GM21526 (cell line): ENCODE measurements around the gene TSPAN4.

Experiments used
- ATAC-seq: cut with Tn5 transposase; IDR thresholded peaks from one replicate; pipeline ENCODE4 v1.9.1; 2021; ENCODE audit warnings: moderate library complexity; ENCODE audit not compliant: unreplicated experiment, low FRiP score

The TSPAN4 gene

GRCh38 chr11:847876-848275, 5.2 kb downstream of the TSPAN4 start:
- no peak for ATAC-seq

GRCh38 chr11:848380-848931, 5.8 kb downstream of the TSPAN4 start:
- ATAC-seq, result no peak

GRCh38 chr11:849104-849824, 6.6 kb downstream of the TSPAN4 start:
- ATAC-seq, result no peak

- no peak for ATAC-seq
These were observed 7.5 kb downstream of the TSPAN4 start for GRCh38 chr11:849951-850774.

- no peak for ATAC-seq
These were observed 8.4 kb downstream of the TSPAN4 start for GRCh38 chr11:850775-851763.

GRCh38 chr11:852762-853161, 10.1 kb downstream of the TSPAN4 start:
- no peak for ATAC-seq

GRCh38 chr11:853682-854448, 11.2 kb downstream of the TSPAN4 start:
- ATAC-seq, result no peak

- no peak for ATAC-seq
These were observed 12.1 kb downstream of the TSPAN4 start for GRCh38 chr11:854601-855329.

GRCh38 chr11:855330-855674, 12.7 kb downstream of the TSPAN4 start:
- ATAC-seq, result no peak

- ATAC-seq, result no peak
These were observed 13.1 kb downstream of the TSPAN4 start for GRCh38 chr11:855796-856195.

- no peak for ATAC-seq
These were observed 13.7 kb downstream of the TSPAN4 start for GRCh38 chr11:856397-856796.

- no peak for ATAC-seq
These were observed 15.6 kb downstream of the TSPAN4 start for GRCh38 chr11:858053-858761.

- ATAC-seq, result no peak
These were observed 16.2 kb downstream of the TSPAN4 start for GRCh38 chr11:858762-859339.

- ATAC-seq, result no peak
These were observed 16.9 kb downstream of the TSPAN4 start for GRCh38 chr11:859394-860131.

- no peak for ATAC-seq
These were observed 17.8 kb downstream of the TSPAN4 start for GRCh38 chr11:860234-861104.

- ATAC-seq, result no peak
These were observed 18.4 kb downstream of the TSPAN4 start for GRCh38 chr11:861105-861479.
